ENCODE data around the gene TMEM121.

GRCh38 chr14:105537580-105538474, 11.4 kb downstream of the TMEM121 start:
- TF ChIP-seq POLR2A (IDR thresholded peaks at IDR 0.05; ENCODE audit: control extremely low read depth in 1 of 2, low read depth in 2 of 2, low read length in 2 of 2) (no peak), CTCF (IDR thresholded peaks at IDR 0.05; ENCODE audit: control extremely low read depth in 1 of 3, insufficient read depth in 1 of 3, low read depth in 1 of 3, low read length in 3 of 3) (peak in 2 of 3 experiments; percentile 69 to 82; a peak in 3 of 4 replicates), JUN (IDR thresholded peaks at IDR 0.05; ENCODE audit: low read depth, low read length) (no peak), NANOG (IDR thresholded peaks at IDR 0.05; ENCODE audit: insufficient read depth, low read depth, low read length, poor library complexity, severe bottlenecking) (no peak), EZH2 (IDR thresholded peaks at IDR 0.05; ENCODE audit: low read depth, low read length, severe bottlenecking) (no peak), YY1 (IDR thresholded peaks at IDR 0.05; ENCODE audit: low read depth, low read length) (no peak), GTF2F1 (IDR thresholded peaks at IDR 0.05; ENCODE audit: borderline replicate concordance, low read depth, low read length) (no peak), BRCA1 (IDR thresholded peaks at IDR 0.05; ENCODE audit: low read depth, low read length) (no peak), TAF1 (IDR thresholded peaks at IDR 0.05; ENCODE audit: low read depth, low read length) (no peak), CBX5 (IDR thresholded peaks at IDR 0.05; ENCODE audit: low read depth, low read length) (no peak), SP2 (IDR thresholded peaks at IDR 0.05; ENCODE audit: low read length) (no peak), USF2 (IDR thresholded peaks at IDR 0.05; ENCODE audit: low read length) (no peak)
- TF ChIP-seq, protein P1, sequence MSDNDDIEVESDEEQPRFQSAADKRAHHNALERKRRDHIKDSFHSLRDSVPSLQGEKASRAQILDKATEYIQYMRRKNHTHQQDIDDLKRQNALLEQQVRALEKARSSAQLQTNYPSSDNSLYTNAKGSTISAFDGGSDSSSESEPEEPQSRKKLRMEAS (IDR thresholded peaks at IDR 0.05), result no peak

All from H1 (cell line).